ENCODE data around the gene VSIG10. TPM values are rescaled to one million over a fixed set of nuclear protein-coding genes. Genes with fewer than 3 reads are reported as not detected.
A peak's percentile ranks its signal among the peaks of the same experiment; 100 is the strongest.

Gene VSIG10
- total and polyA plus RNA-seq, 2 of the 13 experiments (the other 11 are each of a cell fraction or from before 2014, with no cell fraction given) = 25.6 to 42.5 TPM

DNA sequence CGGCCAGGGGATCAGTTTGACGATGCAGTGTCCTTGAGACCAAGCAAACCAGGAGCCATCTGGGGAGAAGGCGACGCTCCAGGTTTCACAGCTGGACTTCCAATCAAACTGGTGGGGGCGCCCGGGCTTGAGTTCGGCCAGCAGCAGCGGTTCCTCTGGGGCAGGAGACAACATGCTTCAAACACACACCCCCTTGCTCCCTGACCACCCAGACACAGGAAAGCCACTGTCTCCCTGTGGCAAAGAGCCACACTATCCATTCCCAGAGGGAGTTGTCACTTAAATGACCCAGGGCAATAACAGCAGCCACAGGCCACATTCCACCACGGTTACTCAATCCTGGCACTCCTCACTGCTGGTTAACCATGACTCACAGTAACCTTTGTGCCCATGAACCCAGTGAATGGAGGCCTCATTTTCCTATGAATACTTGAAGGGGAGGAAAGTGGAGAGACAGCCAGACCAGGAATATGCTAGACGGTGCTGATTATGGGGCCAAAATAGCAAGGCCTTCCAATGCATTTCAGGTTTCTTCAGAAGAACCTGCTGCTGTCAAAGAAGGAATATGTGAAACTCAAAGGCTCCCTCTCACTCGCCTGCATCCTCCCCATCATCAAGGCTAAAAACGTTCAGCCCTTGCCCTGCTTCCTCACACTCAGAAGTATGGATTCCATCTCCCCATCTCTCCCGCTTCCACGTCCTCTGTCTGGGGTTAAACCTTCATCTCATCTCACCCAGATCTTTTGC, 51.3 kb downstream of the VSIG10 start (continued):
- TF ChIP-seq HNF4G (IDR thresholded peaks at IDR 0.05; ENCODE audit: borderline replicate concordance, low read depth, low read length) (peak; percentile 94; the same call in 1 of the 2 replicates), HNF4G (CRISPR knock-in tag; IDR thresholded peaks at IDR 0.05; ENCODE audit: borderline replicate concordance, low read depth) (peak; percentile 93; the same call in 1 of the 2 replicates), FOSL2 (CRISPR knock-in tag; IDR thresholded peaks at IDR 0.05) (peak; percentile 100), AHR (CRISPR knock-in tag; IDR thresholded peaks at IDR 0.05) (peak; percentile 36; the same call in 1 of the 2 replicates), TEAD2 (CRISPR knock-in tag; IDR thresholded peaks at IDR 0.05) (no peak), ARHGAP35 (CRISPR knock-in tag; IDR thresholded peaks at IDR 0.05; ENCODE audit: borderline replicate concordance) (no peak), ZNF205 (CRISPR knock-in tag; IDR thresholded peaks at IDR 0.05) (peak; percentile 80; the same call in 1 of the 2 replicates), RFXAP (CRISPR knock-in tag; IDR thresholded peaks at IDR 0.05; ENCODE audit: borderline replicate concordance) (peak; percentile 77; the same call in 1 of the 2 replicates), MIER3 (CRISPR knock-in tag; IDR thresholded peaks at IDR 0.05; ENCODE audit: borderline replicate concordance) (peak; percentile 81; the same call in 1 of the 2 replicates), SMAD9 (CRISPR knock-in tag; IDR thresholded peaks at IDR 0.05) (no peak), GFI1 (CRISPR knock-in tag; IDR thresholded peaks at IDR 0.05; ENCODE audit: borderline replicate concordance) (peak; percentile 56; the same call in 1 of the 2 replicates), HOXD1 (CRISPR knock-in tag; IDR thresholded peaks at IDR 0.05) (no peak; the same call in 1 of the 2 replicates), MAFK (conservative IDR thresholded peaks at IDR 0.05 in 1 of 2, IDR thresholded peaks at IDR 0.05 in 1 of 2; ENCODE audit: low read length in 2 of 2) (no peak), ZNF781 (CRISPR knock-in tag; IDR thresholded peaks at IDR 0.05; ENCODE audit: borderline replicate concordance, not compliant biosample characterization) (no peak), MXI1 (IDR thresholded peaks at IDR 0.05; ENCODE audit: borderline replicate concordance, low read depth, low read length) (peak; percentile 93; the same call in 2 of the 3 replicates), SAP130 (CRISPR knock-in tag; IDR thresholded peaks at IDR 0.05; ENCODE audit: low read depth) (peak; percentile 98), ZNF33A (CRISPR knock-in tag; IDR thresholded peaks at IDR 0.05; ENCODE audit: borderline replicate concordance) (no peak), HDAC1 (CRISPR knock-in tag; IDR thresholded peaks at IDR 0.05) (peak; percentile 96), SSRP1 (CRISPR knock-in tag; IDR thresholded peaks at IDR 0.05) (peak; percentile 73; the same call in 1 of the 2 replicates), ZKSCAN5 (CRISPR knock-in tag; IDR thresholded peaks at IDR 0.05) (no peak), ARID2 (CRISPR knock-in tag; IDR thresholded peaks at IDR 0.05; ENCODE audit: borderline replicate concordance) (no peak)
- TF ChIP-seq, protein P1, sequence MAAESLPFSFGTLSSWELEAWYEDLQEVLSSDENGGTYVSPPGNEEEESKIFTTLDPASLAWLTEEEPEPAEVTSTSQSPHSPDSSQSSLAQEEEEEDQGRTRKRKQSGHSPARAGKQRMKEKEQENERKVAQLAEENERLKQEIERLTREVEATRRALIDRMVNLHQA (CRISPR knock-in tag; IDR thresholded peaks at IDR 0.05) = no peak
- TF ChIP-seq, protein P2, sequence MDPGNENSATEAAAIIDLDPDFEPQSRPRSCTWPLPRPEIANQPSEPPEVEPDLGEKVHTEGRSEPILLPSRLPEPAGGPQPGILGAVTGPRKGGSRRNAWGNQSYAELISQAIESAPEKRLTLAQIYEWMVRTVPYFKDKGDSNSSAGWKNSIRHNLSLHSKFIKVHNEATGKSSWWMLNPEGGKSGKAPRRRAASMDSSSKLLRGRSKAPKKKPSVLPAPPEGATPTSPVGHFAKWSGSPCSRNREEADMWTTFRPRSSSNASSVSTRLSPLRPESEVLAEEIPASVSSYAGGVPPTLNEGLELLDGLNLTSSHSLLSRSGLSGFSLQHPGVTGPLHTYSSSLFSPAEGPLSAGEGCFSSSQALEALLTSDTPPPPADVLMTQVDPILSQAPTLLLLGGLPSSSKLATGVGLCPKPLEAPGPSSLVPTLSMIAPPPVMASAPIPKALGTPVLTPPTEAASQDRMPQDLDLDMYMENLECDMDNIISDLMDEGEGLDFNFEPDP (CRISPR knock-in tag; conservative IDR thresholded peaks at IDR 0.05) = no peak
- TF ChIP-seq, protein P3, sequence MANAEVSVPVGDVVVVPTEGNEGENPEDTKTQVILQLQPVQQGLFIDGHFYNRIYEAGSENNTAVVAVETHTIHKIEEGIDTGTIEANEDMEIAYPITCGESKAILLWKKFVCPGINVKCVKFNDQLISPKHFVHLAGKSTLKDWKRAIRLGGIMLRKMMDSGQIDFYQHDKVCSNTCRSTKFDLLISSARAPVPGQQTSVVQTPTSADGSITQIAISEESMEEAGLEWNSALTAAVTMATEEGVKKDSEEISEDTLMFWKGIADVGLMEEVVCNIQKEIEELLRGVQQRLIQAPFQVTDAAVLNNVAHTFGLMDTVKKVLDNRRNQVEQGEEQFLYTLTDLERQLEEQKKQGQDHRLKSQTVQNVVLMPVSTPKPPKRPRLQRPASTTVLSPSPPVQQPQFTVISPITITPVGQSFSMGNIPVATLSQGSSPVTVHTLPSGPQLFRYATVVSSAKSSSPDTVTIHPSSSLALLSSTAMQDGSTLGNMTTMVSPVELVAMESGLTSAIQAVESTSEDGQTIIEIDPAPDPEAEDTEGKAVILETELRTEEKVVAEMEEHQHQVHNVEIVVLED (CRISPR knock-in tag; IDR thresholded peaks at IDR 0.05; ENCODE audit: borderline replicate concordance) = 0 out of 2 replicates have a peak, but pooled peaks have one; percentile 33
- TF ChIP-seq, protein P4, sequence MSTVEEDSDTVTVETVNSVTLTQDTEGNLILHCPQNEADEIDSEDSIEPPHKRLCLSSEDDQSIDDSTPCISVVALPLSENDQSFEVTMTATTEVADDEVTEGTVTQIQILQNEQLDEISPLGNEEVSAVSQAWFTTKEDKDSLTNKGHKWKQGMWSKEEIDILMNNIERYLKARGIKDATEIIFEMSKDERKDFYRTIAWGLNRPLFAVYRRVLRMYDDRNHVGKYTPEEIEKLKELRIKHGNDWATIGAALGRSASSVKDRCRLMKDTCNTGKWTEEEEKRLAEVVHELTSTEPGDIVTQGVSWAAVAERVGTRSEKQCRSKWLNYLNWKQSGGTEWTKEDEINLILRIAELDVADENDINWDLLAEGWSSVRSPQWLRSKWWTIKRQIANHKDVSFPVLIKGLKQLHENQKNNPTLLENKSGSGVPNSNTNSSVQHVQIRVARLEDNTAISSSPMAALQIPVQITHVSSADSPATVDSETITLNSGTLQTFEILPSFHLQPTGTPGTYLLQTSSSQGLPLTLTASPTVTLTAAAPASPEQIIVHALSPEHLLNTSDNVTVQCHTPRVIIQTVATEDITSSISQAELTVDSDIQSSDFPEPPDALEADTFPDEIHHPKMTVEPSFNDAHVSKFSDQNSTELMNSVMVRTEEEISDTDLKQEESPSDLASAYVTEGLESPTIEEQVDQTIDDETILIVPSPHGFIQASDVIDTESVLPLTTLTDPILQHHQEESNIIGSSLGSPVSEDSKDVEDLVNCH (CRISPR knock-in tag; IDR thresholded peaks at IDR 0.05) = no peak
